GM21786 (cell line): Measurements from ENCODE around the gene CCDC33.
"Not testable (repeated sequence)": the region's sequence is repeated elsewhere in the genome, so short reads cannot be mapped to it uniquely, and the experiment has no call there.

Source experiments
- ATAC-seq: cut with Tn5 transposase; IDR thresholded peaks from one replicate; pipeline ENCODE4 v1.9.1; 2021; ENCODE audit not compliant: unreplicated experiment

The CCDC33 gene

GRCh38 chr15:74332611-74333010 is 96.5 kb downstream of the CCDC33 start:
- ATAC-seq = no peak

DNA sequence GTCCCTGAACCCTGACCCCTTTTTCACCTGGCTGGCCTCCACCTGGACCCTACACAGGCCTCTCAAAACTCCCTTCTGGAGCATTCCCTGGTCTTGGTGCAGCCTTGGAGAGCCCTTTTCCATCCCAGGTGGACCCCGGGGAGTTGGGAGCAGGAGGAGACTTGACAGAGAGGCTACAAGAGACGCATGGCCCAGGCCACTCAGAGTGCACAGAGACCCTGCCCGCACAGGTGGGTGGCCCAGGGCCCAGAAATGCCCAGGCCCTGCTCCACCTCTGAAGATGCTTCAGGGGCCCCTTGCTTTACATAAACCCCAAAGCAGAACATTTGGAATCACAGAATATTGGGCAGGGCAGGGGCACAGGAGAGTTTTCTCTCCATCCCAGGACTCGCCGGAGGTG is 97.0 kb downstream of the CCDC33 start:
- ATAC-seq = no peak

- ATAC-seq = no peak
Measured at GRCh38 chr15:74333662-74334061, 97.5 kb downstream of the CCDC33 start.

- ATAC-seq = no peak
Measured at GRCh38 chr15:74334127-74334526, 98.0 kb downstream of the CCDC33 start.

DNA sequence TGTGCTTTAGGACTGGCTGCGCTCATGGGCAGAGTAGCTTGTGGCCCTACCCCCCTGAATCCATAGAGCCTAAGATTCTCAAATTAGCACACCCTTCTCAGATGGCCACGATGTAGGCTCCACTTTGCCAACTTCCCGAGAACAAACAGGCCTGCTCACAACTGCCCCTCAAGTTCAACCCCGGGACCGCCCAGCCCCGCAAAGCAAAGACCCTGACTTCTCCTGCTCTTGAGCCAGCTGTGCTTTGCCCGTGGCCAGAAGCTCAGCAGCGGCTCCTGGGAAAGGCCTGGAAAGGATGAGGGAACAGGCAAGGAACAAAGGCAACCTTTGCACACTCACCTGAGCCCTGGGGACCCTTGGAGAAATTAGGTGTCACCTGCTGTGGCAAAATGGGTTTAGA is 99.3 kb downstream of the CCDC33 start:
- ATAC-seq = no peak

DNA sequence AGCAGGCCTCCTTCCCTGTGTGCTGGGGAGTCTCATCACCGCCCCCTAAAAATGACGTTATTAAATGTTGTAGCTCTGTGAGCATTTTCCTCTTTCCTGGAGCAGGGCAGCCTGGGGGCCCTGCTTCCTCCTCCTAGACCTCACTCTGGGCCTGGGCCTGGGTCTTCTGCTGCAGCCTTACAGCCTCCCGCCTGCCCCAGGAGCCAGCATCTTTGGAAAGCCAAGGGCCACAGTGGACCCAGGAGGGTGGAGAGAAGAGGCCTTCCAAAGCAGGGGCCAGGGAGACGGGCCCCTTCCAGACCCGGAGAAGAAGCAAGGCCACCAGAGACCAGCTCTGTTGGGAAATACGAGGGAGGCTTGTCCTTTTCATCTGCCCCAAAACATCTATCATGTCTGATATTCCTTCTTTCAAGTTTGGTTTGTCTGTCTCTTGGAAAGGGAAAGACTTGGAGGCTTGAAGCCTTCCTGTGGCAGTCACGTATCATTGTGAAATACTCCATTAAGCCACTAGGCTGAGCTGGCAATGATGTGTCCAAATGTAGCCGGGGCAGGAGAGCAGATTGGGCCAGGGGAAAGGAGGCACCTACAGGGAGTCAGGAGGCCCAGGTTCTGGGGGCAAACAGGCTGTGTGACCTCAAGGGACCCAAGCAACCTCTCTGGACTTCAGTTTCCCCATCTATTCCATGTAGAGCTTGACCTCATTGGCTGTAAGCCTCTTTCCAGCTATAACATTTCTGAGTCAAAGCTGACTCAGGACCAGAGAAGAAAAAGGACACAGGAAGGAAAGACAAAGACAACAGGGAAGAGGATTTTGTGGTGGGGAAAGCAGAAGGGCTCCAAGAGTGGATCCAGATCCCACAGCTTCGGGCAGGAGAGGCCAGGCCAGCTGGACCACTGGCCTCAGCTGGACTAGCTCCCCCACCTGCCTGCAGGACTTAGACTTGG is 100.2 kb downstream of the CCDC33 start:
- ATAC-seq = no peak

- ATAC-seq = no peak
Measured at GRCh38 chr15:74337146-74337545, 101.0 kb downstream of the CCDC33 start.

DNA sequence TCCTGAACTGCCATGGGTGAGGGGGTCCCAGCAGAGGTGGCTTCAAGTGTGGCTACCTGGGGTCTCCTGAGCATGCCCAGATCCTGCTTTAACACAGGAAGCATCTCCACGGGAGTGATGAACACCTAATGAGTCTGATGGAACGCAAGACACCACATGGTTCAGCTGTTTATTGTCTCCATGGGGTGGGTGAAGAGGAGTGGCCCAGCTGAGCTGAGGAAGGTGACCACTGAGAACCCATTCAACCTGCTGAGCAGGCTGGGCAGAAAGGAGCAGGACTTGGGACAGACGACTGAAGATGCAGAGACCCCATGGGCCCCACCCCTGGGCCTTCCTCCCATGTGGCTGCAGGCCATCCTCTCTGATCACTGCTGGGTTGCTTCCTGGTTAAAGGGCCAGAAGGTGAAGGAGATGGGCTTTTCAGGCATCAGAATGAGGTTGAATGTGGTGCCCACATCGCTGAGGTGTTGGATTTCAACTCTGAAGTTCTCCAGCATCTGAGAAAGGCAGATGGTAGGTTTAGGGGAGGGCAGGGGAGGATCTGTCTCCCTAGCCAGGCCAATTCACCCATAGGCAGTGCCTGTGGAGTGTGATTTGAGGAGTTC is 101.6 kb downstream of the CCDC33 start:
- ATAC-seq = no peak

GRCh38 chr15:74338676-74339075 is 102.5 kb downstream of the CCDC33 start:
- ATAC-seq = no peak

- no peak for ATAC-seq
Measured at GRCh38 chr15:74339371-74339770, 103.2 kb downstream of the CCDC33 start.

DNA sequence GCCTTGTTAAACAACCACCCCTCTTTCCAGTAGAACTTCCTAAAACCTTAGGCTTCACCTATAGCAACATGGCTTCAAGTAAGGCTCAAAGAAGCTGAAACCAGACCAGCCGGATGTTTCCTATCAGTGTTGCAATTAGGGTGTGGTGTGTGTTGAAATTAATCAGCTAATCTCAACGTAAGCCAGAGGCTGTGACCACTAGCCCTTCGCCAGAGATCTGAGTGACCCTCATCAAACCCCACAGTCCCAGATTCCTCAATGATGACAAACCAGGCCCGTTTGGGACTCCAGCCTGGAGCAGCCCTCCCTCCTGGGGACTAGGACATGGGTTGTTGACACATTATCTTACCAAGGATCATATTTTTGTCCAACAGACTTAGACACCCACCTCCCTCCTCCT is 104.0 kb downstream of the CCDC33 start:
- ATAC-seq = no peak

GRCh38 chr15:74343127-74343796 is 107.1 kb downstream of the CCDC33 start:
- ATAC-seq = no peak

DNA sequence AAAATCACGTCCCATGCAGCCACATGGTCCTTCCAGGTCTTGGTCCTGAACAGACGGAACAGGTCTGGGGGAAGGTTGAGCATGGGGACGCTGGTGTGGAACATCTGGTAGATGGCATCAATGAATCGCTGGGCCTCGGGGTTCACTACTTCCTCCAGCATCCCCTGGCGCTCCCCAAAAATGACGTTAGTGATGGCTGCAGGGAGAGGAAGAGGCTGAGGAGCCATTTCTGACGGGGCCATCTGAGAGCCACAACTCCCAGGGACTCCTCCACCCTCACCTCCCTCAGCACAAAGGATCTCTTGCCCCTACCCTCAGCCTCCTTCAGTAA is 107.6 kb downstream of the CCDC33 start:
- no peak for ATAC-seq

DNA sequence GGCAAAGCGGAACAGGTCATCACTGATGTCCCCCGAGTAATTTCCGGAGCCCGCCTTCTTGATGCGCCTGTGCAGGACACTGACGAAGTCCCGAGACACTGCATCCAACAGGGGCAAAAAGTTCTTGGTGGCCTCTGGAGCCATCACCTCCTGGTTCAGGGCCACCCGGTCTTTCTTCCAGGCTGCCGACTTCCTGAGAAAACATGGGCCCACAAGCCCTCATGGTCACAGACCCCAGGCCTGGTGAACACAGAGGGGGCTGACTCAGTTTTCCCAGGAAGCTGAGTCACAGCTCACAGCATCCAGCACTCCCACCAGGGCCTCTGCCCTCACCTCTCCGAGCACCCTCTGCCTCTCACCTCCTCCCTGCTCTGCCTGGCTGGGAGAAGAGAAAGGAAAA is 108.9 kb downstream of the CCDC33 start:
- no peak for ATAC-seq

GRCh38 chr15:74347757-74348250 is 111.7 kb downstream of the CCDC33 start:
- no peak for ATAC-seq

DNA sequence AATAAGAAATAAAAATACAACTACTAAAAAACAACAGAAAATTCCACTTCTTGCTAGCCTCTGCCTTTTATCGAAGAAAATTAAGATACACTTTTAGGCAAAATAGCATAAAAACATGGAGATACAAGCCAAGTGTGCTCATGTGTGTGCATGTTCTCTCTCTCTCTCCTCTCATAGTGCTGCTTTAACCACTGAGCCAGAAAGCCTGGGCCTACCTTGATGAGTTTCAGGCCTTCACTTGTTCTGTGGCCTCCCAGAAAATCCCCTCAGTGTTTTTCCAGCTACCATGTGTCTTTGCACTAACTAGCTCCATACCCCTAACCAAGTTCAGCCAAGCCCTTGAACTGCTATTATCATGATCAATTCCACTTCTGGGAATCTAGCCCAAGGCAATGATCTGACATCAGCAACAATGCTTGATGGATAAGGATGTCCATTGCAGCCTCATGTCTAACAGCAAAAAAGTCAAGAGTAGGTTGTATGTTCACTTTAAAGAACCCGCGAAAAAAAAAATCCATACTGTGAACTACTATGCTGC is 113.2 kb downstream of the CCDC33 start:
- ATAC-seq = no peak

DNA sequence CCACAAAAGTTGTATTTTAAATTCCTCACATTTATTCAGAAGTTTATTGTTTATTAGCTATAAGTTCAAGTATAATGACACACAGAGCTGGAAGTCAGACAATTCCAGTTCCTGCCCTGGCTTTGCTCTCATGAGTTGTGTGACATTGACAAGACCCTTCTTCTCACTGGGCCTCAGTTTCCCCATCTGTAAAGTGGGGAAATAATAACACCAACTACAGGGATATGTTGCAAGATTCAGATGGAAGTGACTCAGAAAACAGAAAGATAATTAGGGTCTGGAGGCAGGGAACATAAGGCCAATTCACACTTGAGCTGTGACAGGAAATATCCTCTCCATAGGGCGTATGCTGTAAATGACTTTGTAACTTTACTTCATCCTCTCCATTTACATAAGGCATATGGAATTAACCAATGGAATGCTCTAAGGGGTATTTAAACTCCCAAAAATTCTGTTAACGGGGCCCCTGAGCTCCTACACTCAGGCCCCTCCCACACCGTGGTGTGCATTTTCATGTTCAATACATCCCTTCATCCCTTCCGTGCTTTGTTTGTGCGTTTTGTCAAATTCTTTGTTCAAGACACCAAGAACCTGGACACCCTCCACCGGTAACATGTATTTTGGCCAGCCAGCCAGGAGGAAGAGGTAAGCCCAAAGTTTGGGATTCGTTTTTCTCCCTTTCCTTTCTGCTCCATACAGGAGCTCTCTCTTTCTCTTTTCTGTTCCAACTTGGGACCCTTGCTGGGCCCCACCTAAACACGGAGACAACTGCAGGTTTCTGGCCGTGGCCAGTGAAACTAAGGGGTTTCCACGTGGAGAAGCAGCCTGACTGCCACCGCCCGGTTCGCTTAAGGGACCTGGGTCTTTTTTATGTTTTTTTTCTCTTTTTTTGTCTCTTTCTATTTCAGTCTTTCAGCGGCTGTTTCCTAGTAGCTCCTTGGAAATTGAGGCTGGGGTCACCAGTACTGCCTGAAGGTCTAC is 114.5 kb downstream of the CCDC33 start:
- ATAC-seq = no peak

DNA sequence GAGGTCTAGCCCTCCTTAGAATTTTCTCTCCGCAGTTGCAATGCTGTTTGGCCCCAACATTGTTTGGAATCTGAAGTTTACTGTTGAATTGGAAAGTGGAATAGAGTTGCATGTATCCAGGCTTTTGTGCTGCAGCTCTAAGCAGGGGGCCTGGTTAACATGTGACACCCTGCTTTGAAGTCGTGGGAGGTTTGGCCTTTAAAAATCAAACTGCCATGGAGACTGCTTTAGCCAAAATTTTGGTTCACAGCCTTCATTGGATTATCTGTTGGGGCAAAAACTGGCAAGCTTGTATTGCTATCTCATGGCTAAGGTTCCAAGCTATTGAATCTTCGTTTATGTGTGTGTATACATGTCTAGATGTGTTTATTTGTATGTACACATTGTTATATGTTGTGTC is 115.5 kb downstream of the CCDC33 start:
- no peak for ATAC-seq

DNA sequence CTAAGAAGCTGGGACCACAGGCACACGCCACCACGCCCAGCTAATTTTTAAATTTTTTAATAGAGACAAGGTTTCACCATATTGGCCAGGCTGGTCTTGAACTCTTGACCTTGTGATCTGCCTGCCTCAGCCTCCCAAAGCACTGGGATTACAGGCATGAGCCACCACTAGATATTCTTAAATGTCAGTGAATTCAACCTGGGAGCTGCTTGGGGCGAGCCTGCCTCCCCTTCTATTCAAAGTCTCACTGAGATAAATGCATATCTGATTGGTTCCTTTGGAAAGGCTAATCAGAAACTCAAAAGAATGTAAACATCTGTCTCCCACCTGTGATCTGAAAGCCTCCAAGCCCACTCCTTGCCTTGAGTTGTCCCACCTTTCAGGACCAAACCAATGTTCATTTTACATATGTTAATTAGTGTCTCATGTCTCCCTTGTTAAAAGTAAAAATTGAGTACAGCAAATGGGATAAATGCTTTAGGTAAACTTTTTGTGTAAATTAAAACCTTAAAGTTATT is 116.3 kb downstream of the CCDC33 start:
- ATAC-seq = no peak

GRCh38 chr15:74353992-74354391 is 117.9 kb downstream of the CCDC33 start:
- not testable (repeated sequence) for ATAC-seq
